HEK293 (cell line): ENCODE measurements around the gene FHAD1.

ENCODE experiments used
- CTCF ChIP-seq: fragments of 450-650 bp; formaldehyde crosslinking; IDR thresholded peaks from 2 replicates; pipeline ENCODE4 v1.5.1; 2016; ENCODE audit warnings: missing biosample characterization, missing genetic modification characterization
- ZNF707 ChIP-seq: fragments of 450-650 bp; formaldehyde crosslinking; IDR thresholded peaks from 2 replicates; pipeline ENCODE4 v1.5.1; 2016; ENCODE audit warnings: missing biosample characterization, missing genetic modification characterization
- TF ChIP-seq, protein P1 (sequence below): fragments of 450-650 bp; formaldehyde crosslinking; conservative IDR thresholded peaks from 2 replicates; pipeline ENCODE4 v1.5.1; 2016; ENCODE audit warnings: low read depth, missing biosample characterization, missing genetic modification characterization

- no peak for TF ChIP-seq CTCF (tag by site-specific recombination)
- TF ChIP-seq, protein P1, sequence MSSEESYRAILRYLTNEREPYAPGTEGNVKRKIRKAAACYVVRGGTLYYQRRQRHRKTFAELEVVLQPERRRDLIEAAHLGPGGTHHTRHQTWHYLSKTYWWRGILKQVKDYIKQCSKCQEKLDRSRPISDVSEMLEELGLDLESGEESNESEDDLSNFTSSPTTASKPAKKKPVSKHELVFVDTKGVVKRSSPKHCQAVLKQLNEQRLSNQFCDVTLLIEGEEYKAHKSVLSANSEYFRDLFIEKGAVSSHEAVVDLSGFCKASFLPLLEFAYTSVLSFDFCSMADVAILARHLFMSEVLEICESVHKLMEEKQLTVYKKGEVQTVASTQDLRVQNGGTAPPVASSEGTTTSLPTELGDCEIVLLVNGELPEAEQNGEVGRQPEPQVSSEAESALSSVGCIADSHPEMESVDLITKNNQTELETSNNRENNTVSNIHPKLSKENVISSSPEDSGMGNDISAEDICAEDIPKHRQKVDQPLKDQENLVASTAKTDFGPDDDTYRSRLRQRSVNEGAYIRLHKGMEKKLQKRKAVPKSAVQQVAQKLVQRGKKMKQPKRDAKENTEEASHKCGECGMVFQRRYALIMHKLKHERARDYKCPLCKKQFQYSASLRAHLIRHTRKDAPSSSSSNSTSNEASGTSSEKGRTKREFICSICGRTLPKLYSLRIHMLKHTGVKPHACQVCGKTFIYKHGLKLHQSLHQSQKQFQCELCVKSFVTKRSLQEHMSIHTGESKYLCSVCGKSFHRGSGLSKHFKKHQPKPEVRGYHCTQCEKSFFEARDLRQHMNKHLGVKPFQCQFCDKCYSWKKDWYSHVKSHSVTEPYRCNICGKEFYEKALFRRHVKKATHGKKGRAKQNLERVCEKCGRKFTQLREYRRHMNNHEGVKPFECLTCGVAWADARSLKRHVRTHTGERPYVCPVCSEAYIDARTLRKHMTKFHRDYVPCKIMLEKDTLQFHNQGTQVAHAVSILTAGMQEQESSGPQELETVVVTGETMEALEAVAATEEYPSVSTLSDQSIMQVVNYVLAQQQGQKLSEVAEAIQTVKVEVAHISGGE (tag by site-specific recombination) = no peak
- no peak for TF ChIP-seq ZNF707 (tag by site-specific recombination)
These were observed 58.4 kb downstream of the FHAD1 start for GRCh38 chr1:15305468-15305770.
